VCaP (cell line): ENCODE data around the gene MYPN.

Source experiments
- H3K27ac ChIP-seq: fragments of 450-650 bp; 2 replicates; pipeline ENCODE4 v1.5.1; 2017
- TF ChIP-seq, protein P1 (sequence below): fragments of 450-650 bp; conservative IDR thresholded peaks from 2 replicates; pipeline ENCODE4 v1.5.1; 2017; ENCODE audit warnings: mild to moderate bottlenecking, moderate library complexity

Gene MYPN

DNA sequence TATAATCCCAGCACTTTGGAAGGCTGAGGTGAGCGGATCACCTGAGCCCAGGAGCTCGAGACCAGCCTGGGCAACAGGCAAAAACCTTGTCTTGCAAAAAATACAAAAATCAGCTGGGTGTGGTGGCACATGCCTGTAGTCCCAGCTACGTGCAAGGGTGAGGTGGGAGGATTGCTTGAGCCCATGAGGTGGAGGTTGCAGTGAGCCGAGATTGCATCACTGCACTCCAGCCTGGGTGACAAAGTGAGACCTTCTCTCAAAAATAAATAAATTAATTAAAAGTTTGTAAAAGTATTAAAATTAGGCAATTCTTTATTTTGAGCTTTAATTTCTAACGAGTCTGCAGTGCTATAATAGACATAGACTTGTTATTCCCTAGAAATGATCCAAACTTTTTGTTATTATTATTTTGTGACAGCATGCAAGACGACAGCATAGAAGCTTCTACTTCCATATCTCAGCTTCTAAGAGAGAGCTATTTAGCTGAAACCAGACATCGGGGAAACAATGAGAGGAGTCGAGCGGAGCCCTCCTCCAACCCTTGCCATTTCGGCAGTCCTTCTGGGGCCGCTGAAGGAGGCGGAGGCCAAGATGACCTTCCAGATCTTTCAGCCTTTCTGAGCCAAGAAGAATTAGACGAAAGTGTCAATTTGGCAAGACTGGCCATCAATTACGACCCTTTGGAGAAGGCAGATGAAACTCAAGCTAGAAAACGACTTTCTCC lies 11.9 kb downstream of the MYPN start:
- H3K27ac ChIP-seq: no peak overlapping the region
- TF ChIP-seq, protein P1, sequence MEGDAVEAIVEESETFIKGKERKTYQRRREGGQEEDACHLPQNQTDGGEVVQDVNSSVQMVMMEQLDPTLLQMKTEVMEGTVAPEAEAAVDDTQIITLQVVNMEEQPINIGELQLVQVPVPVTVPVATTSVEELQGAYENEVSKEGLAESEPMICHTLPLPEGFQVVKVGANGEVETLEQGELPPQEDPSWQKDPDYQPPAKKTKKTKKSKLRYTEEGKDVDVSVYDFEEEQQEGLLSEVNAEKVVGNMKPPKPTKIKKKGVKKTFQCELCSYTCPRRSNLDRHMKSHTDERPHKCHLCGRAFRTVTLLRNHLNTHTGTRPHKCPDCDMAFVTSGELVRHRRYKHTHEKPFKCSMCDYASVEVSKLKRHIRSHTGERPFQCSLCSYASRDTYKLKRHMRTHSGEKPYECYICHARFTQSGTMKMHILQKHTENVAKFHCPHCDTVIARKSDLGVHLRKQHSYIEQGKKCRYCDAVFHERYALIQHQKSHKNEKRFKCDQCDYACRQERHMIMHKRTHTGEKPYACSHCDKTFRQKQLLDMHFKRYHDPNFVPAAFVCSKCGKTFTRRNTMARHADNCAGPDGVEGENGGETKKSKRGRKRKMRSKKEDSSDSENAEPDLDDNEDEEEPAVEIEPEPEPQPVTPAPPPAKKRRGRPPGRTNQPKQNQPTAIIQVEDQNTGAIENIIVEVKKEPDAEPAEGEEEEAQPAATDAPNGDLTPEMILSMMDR: no peak

DNA sequence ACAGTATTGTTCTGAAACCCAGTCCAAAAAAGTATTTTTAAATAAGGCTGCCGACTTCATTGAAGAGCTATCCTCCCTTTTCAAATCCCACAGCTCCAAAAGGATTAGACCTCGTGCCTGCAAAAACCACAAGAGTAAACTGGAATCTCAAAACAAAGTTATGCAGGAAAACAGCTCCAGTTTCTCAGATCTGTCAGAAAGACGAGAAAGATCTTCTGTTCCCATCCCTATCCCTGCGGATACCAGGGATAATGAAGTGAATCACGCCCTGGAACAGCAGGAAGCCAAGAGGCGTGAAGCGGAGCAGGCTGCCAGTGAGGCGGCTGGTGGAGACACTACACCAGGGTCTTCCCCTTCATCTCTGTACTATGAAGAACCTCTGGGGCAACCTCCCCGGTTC lies 12.6 kb downstream of the MYPN start:
- TF ChIP-seq, protein P1: no peak
- no peak overlapping the region for H3K27ac ChIP-seq

DNA sequence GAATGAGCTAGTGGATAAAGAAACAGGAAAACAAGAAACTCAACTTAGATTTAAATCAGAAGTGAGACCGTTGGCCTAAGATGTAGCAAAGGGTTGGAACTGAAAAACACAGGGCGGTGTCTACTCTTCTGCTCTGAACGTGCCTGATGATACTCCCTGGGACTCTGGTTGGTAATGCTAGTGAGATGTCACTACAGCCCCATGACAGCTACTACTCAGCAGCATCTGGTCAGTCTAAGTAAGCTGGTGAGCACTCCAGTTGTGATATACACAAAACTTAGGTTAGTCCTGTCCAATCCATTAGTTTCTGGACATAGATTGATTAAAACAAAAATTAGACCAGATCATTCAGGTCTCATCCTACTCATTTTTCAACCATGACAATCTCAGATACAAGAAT lies 15.4 kb downstream of the MYPN start:
- H3K27ac ChIP-seq: no peak overlapping the region
- TF ChIP-seq, protein P1: no peak

DNA sequence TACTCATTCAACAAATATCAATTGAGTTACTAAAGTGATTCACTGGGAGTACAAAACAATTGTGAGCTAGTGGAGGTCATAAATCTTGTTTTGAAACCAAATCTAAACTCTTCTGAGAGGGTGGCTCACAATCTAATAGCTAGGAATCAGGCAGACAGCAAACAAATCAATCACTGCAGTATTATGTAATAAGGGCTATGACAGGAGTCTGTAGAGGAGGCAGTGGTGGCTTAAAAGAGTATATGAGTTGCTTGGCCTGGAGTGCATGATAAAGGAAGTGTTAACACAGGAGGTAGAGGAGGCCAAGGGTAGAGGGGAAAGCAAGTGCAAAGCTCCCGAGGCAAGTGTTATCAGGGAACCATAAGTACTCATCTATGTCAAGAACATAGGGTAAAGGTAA lies 16.5 kb downstream of the MYPN start:
- TF ChIP-seq, protein P1: no peak
- H3K27ac ChIP-seq: no peak overlapping the region

DNA sequence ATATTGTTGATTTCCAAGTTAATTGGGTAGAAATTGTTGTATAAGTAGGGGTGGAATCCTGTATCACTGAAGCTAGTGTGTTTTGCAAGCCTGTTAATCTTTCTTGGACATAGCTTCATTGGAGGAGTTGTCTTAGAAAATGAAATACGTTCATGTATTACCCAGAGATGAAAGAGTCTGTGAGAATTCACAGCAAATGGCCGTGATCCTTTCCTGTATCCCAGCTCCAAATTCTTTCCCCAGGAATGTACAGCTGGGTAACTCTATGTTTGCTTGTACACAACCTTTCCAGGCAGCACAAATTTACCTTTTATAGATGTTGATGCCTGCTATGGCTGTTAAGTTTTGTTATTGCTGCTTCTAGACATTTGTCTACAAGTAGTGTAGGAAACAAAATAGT lies 18.7 kb downstream of the MYPN start:
- no peak overlapping the region for H3K27ac ChIP-seq
- TF ChIP-seq, protein P1: no peak

DNA sequence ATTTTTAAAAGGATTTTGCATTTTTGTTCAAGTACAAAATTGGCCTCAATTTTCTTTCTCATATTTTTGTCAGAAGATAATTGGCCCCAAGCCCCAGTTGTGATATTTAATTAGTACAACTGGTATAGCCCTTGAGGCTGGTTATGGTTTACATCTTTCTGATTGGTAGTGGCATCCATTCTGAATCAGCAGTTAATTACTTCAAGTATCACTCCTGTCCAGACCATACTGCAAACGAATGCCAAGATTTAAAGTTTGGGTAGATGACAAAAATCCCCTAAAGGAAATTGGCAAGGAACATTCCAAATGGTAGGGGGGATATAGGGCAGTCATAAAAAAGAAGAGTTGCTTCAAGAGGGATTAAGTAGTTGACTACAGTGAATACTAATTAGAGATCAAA lies 23.1 kb downstream of the MYPN start:
- TF ChIP-seq, protein P1: no peak
- no peak overlapping the region for H3K27ac ChIP-seq

DNA sequence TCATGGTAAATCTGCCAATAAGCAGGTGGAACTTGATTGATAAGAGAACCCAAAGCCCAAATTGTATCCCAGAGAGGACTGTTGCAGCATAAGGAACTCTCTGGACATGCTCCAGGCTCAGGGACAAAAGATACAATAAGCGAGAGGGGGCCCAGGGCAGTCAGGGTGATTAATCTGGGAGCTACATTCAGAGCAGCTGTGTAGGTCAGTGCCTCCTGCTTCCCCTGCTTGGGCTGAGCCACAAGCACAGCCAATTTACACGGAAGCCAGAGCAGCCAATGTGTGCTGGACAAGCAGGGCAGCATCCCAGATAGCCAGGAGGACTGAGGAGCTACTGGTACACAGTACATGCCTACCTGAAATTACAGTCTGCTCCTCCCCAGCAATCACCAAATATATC lies 24.2 kb downstream of the MYPN start:
- TF ChIP-seq, protein P1: no peak
- H3K27ac ChIP-seq: no peak overlapping the region
